ENCODE results near the gene SBNO2.

SBNO2 gene

GRCh38 chr19:1089891-1090290, 84.2 kb downstream of the SBNO2 start:
- DNase-seq (ENCODE audit: low read depth in 2 of 2): no peak

- DNase-seq (ENCODE audit: low read depth in 2 of 2): no peak
Measured at GRCh38 chr19:1089126-1089771, 84.8 kb downstream of the SBNO2 start.

- DNase-seq (ENCODE audit: low read depth in 2 of 2): no peak
Measured at GRCh38 chr19:1088416-1089010, 85.6 kb downstream of the SBNO2 start.

GRCh38 chr19:1087813-1088415, 86.2 kb downstream of the SBNO2 start:
- DNase-seq (ENCODE audit: low read depth in 2 of 2): no peak

GRCh38 chr19:1086613-1087012, 87.5 kb downstream of the SBNO2 start:
- no peak for DNase-seq (ENCODE audit: low read depth in 2 of 2)

- no peak for DNase-seq (ENCODE audit: low read depth in 2 of 2)
Measured at GRCh38 chr19:1085676-1086442, 88.2 kb downstream of the SBNO2 start.

- no peak for DNase-seq (ENCODE audit: low read depth in 2 of 2)
Measured at GRCh38 chr19:1085053-1085658, 88.9 kb downstream of the SBNO2 start.

GRCh38 chr19:1084024-1084868, 89.8 kb downstream of the SBNO2 start:
- DNase-seq (ENCODE audit: low read depth in 2 of 2): no peak

GRCh38 chr19:1082928-1083816, 90.9 kb downstream of the SBNO2 start:
- DNase-seq (ENCODE audit: low read depth in 2 of 2): no peak

- DNase-seq (ENCODE audit: low read depth in 2 of 2): peak; percentile 71 to 79
Measured at GRCh38 chr19:1082165-1082927, 91.7 kb downstream of the SBNO2 start.

GRCh38 chr19:1081301-1082164, 92.5 kb downstream of the SBNO2 start:
- DNase-seq (ENCODE audit: low read depth in 2 of 2): no peak

GRCh38 chr19:1080360-1081161, 93.5 kb downstream of the SBNO2 start:
- no peak for DNase-seq (ENCODE audit: low read depth in 2 of 2)

GRCh38 chr19:1079566-1080111, 94.4 kb downstream of the SBNO2 start:
- DNase-seq (ENCODE audit: low read depth in 2 of 2): peak; percentile 74 to 78

- peak; percentile 88 to 91 for DNase-seq (ENCODE audit: low read depth in 2 of 2)
Measured at GRCh38 chr19:1076951-1077350, 97.1 kb downstream of the SBNO2 start.

GRCh38 chr19:1076046-1076386, 98.1 kb downstream of the SBNO2 start:
- DNase-seq (ENCODE audit: low read depth in 2 of 2): no peak

GRCh38 chr19:1074544-1075283, 99.4 kb downstream of the SBNO2 start:
- DNase-seq (ENCODE audit: low read depth in 2 of 2): peak; percentile 70 to 74

Measured in stimulated activated CD8-positive, alpha-beta memory T cell treated with anti-CD3 and anti-CD28 coated beads, Interleukin-15, amount 100 ng/mL, for 48 hours (primary cell).